Right lobe of liver (tissue), 6 donors: ENCODE results near the gene ZNF695. TPM values are rescaled to one million over a fixed set of nuclear protein-coding genes. Genes with fewer than 3 reads are reported as not detected.
A peak's percentile ranks its signal among the peaks of the same experiment; 100 is the strongest.

Experiments
- ATAC-seq, 4 donors: fragments of 200-7000 bp; cut with Tn5 transposase; one replicate each; pipeline ENCODE4 v1.9.1; 2020; ENCODE audit warnings: mild to moderate bottlenecking in 4 of 4, moderate library complexity in 4 of 4
- DNase-seq, 3 donors: peaks; one replicate each; pipeline ENCODE4 v3.0.0-alpha.2; 2020
- H3K27ac ChIP-seq, 3 donors: fragments of 200-600 bp; one replicate each; pipeline ENCODE4 v1.8.0; 2022
- H3K27me3 ChIP-seq, 2 donors: fragments of 200-600 bp; one replicate each; pipeline ENCODE4 v1.8.0; 2022
- H3K36me3 ChIP-seq, 4 donors: fragments of 200-600 bp; sonication (generic) in 1 of 4; one replicate each; pipeline versions ENCODE4 v1.5.1 to v1.8.0; 2017 to 2022; ENCODE audit warnings: control low read depth in 1 of 4
- H3K4me1 ChIP-seq, 4 donors: fragments of 200-600 bp; sonication (generic) in 1 of 4; one replicate each; pipeline versions ENCODE4 v1.5.1 to v1.8.0; 2017 to 2022; ENCODE audit warnings: control low read depth in 1 of 4
- H3K4me3 ChIP-seq, 3 donors: fragments of 200-600 bp; one replicate each; pipeline ENCODE4 v1.8.0; 2022
- H3K9me3 ChIP-seq, 4 donors: fragments of 200-600 bp; sonication (generic) in 1 of 4; one replicate each; pipeline versions ENCODE4 v1.5.1 to v1.8.0; 2017 to 2022; ENCODE audit warnings: control low read depth in 1 of 4
- CTCF ChIP-seq, 4 donors: fragments of 200-600 bp in 3 of 4; fragments of 450-650 bp in 1 of 4; IDR thresholded peaks; one replicate each; pipeline versions ENCODE4 v1.5.1 to v1.8.0; 2016 to 2022; ENCODE audit warnings: antibody characterized with exemption in 4 of 4, mild to moderate bottlenecking in 2 of 4
- POLR2A ChIP-seq: fragments of 450-650 bp; IDR thresholded peaks from one replicate; pipeline ENCODE4 v1.6.1; 2017; ENCODE audit warnings: antibody characterized with exemption, mild to moderate bottlenecking
- WGBS: methylation state at CpG from one replicate; pipeline ENCODE4 v1.1.6; 2018; ENCODE audit warnings: low coverage, low lambda C conversion rate; ENCODE audit not compliant: insufficient coverage; ENCODE audit errors: missing lambda C conversion rate; 5-methylcytosine and 5-hydroxymethylcytosine counted together
- intact Hi-C, 2 donors: fragments of 100-400 bp; cut with DNase I; formaldehyde crosslinking; loops; one replicate each; pipeline versions ENCODE4 v1.11.2 to v1.14.1; 2022
- long read RNA-seq: library from polyadenylated mRNA; unstranded; transcript quantifications from one replicate; pipeline ENCODE4 v2.0.0, GENCODE V29; 2019
- total RNA-seq, 6 experiments: library from RNA; depleted of rRNA in 2 of 6; stranded (reverse); fragments of >200 nt in 2 of 6; fragmentation: NEBNext Ultra II Directional in 3 of 6; extraction: Animal tissue kit (Norgen Biotek cat#: 25700) in 3 of 6; gene quantifications; one replicate each; pipeline versions ENCODE4 v1.1.0 to v1.2.4, GENCODE V29; 2016 to 2023
- donor health status: DM: no; HTN: yes; CAD: no.
- donor health status: DM: no; HTN: no; CAD: no.
- donor health status: DM: no; HTN: no; CAD: no.
- donor health status: DM: no; HTN: yes; CAD: no.
- donor health status: DM: no; HTN: yes; CAD: no.

Gene ZNF695
- total RNA-seq = not detected
- long read RNA-seq = 0 reads

GRCh38 chr1:247007511-247008405 is at the start of gene ZNF695:
ZNF695 (minus strand) TSS chr1:247008057; CDS start chr1:247007908, 149 bp downstream.
- Histone ChIP-seq H3K27me3 (no peaks in the 10 kb centered on the region), H3K27ac (no peak within 1 kb of the TSS), H3K36me3 (no peaks in the 10 kb centered on the region), H3K9me3 (peaks cover 0 to 3% (median 0%) of the 10 kb centered on the region in 4 donors), H3K4me3 (peak within 1 kb of the TSS in 2 of 3 donors; percentile 21 to 48), H3K4me1 (no peaks in the 10 kb centered on the region)
- DNase-seq (peak; percentile 57 to 82 (median 68)), ATAC-seq (peak; percentile 90 to 99 (median 94))
- intact Hi-C loops = no loop called here
- 3% methylated on average over 11 of the region's 58 CpGs for WGBS
- TF ChIP-seq POLR2A (no peak), CTCF (IDR thresholded peaks at IDR 0.05) (no peak)

- Histone ChIP-seq H3K27ac (no peak overlapping the region), H3K9me3 (peaks cover 0 to 26% (median 12%) of the 10 kb centered on the region in 4 donors), H3K27me3 (no peaks in the 10 kb centered on the region), H3K4me1 (no peaks in the 10 kb centered on the region), H3K36me3 (no peaks in the 10 kb centered on the region), H3K4me3 (no peak overlapping the region)
- ATAC-seq (no peak), DNase-seq (no peak)
- intact Hi-C loops = no loop called here
- TF ChIP-seq CTCF (IDR thresholded peaks at IDR 0.05) (no peak), POLR2A (no peak)
- 89% methylated on average over 2 of the region's 2 CpGs for WGBS
Observed at GRCh38 chr1:247056071-247056470, 48.2 kb upstream of the ZNF695 start.

- ATAC-seq = no peak
- no peaks in the 10 kb centered on the region for H3K4me1 ChIP-seq
- no peak overlapping the region for H3K4me3 ChIP-seq
- H3K27me3 ChIP-seq = no peaks in the 10 kb centered on the region
- H3K9me3 ChIP-seq = peaks cover 0 to 26% (median 12%) of the 10 kb centered on the region in 4 donors
- no peaks in the 10 kb centered on the region for H3K36me3 ChIP-seq
- WGBS = 33% methylated on average over 2 of the region's 2 CpGs
- DNase-seq = no peak
- intact Hi-C loops = no loop called here
- H3K27ac ChIP-seq = no peak overlapping the region
- no peak for TF ChIP-seq POLR2A
- TF ChIP-seq CTCF (IDR thresholded peaks at IDR 0.05) = no peak
Observed at GRCh38 chr1:247054992-247055415, 47.1 kb upstream of the ZNF695 start.

- Histone ChIP-seq H3K27me3 (no peaks in the 10 kb centered on the region), H3K27ac (no peak overlapping the region), H3K9me3 (peaks cover 0 to 18% (median 6%) of the 10 kb centered on the region in 4 donors), H3K4me3 (no peak overlapping the region), H3K4me1 (no peaks in the 10 kb centered on the region), H3K36me3 (no peaks in the 10 kb centered on the region)
- 100% methylated on average over 1 of the region's 2 CpGs for WGBS
- DNase-seq (no peak), ATAC-seq (no peak)
- TF ChIP-seq POLR2A = no peak
- TF ChIP-seq CTCF (IDR thresholded peaks at IDR 0.05) = no peak
- intact Hi-C loops = no loop called here
Observed at GRCh38 chr1:247047702-247048101, 39.8 kb upstream of the ZNF695 start.
